NCI-H1694 (cell line): ENCODE data around the gene FOXP3.
"Not testable (repeated sequence)": the region's sequence is repeated elsewhere in the genome, so short reads cannot be mapped to it uniquely, and the experiment has no call there.

Source experiments
- DNase-seq: peaks from one replicate; lab custom pipeline; 2025; lab: John Stamatoyannopoulos, UW

The FOXP3 gene, protein sequence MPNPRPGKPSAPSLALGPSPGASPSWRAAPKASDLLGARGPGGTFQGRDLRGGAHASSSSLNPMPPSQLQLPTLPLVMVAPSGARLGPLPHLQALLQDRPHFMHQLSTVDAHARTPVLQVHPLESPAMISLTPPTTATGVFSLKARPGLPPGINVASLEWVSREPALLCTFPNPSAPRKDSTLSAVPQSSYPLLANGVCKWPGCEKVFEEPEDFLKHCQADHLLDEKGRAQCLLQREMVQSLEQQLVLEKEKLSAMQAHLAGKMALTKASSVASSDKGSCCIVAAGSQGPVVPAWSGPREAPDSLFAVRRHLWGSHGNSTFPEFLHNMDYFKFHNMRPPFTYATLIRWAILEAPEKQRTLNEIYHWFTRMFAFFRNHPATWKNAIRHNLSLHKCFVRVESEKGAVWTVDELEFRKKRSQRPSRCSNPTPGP

DNA sequence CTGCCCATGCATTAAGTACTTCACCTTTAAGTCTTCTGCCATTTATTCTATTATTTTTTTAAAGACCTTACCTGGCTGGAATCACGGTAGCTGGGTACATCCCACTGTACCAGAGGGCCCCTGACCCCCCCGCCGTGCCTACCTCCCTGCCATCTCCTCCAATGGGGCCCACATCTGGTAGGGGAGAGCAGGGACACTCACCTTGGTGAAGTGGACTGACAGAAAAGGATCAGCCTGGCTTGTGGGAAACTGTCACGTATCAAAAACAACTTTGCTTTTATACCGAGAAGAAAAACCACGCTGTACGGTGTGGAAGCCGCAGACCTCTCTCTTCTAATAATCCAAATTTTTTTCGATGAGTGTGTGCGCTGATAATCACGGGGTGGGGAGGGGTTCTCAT lies at the start of gene FOXP3:
Gene FOXP3, minus strand, starts transcription at position 251 of the 400 bp plus-strand sequence. CDS start 6,205 bp downstream, outside the sequence.
- no peak for DNase-seq

DNA sequence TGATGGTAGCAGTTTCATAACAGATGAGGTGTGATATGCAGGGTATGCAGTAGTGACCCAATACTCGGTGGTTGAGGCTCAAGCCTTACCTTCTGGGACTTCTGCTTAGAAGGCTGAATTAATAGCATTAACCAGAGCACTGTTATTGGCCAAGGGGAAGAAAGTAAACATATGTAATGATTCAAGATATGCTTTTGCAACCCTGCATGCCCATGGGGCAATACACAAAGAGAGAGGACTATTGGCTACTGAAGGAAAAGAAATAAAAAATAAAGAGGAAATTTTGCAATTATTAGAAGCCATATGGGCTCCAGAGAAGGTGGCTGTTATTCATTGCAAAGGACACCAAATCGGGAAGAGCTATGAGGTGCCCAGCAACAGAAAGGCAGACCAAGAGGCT lies 47.7 kb upstream of the FOXP3 start:
- no peak for DNase-seq

- no peak for DNase-seq
These were observed 45.9 kb upstream of the FOXP3 start for GRCh38 chrX:49310371-49310770.

- DNase-seq = no peak
These were observed 45.0 kb upstream of the FOXP3 start for GRCh38 chrX:49309401-49309981.

- DNase-seq = no peak
These were observed 44.2 kb upstream of the FOXP3 start for GRCh38 chrX:49308604-49309269.

DNA sequence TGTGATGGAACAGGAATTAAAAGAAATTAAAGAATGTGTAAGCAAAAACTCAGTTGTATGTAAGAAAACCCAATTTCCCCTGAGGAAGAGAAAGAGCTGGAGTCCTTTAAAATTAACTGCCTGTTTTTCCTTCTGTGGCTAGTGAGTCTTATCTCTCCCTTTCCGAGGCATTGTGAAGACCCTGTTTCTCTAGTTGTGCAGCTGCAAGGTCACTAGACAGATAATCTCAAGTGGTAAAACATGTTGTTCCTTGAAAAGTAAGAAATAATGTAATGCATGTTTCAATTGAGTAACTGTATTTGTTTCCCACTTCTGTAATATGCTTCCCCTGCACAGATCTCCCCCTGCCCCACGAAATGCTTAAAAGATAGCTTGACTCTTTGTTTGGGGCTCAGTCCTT lies 43.3 kb upstream of the FOXP3 start:
- DNase-seq = not testable (repeated sequence)

DNA sequence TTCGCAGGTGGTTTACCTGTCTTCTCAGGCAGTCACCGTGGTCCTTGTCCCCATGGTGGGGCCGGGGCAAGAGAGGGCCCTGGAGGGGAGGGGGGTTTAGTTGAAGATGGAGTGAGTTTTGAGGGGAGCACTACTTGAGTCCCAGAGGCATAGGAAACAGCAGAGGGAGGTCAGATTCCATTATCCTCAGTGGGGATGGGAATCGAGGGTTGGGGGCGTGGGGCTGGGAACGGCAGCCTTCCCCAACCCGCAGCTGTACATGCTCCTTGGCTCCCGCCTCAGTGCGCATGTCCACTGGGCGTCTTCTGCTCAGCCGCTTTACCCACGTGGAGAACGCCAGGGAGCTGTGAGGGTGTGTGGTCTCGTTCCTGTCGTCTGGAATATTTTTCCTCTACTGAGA lies 38.8 kb upstream of the FOXP3 start, which contains the start of gene GAGE10:
Gene GAGE10, plus strand, starts transcription at position 301 of the 400 bp plus-strand sequence. CDS start 1,214 bp downstream, outside the sequence.
- no peak for DNase-seq

DNA sequence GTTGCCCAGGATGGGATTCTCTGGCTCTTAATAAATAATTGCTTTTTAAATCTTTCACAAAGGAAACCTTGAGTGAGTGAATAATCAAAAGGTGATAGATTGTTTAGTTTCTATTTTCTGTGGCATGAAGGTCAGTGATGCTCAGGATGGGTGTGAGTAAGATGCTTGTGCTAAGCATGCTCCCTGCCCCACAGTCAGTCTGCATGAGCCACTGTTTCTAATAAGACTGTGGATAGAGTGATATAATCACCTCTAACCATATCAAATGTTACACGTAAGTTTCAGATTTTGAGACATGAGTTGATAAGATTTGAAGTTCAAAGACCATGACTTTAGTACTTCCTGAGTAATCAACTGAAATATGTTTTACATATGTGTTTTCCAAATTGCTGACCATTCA lies 36.2 kb upstream of the FOXP3 start:
- DNase-seq = no peak

DNA sequence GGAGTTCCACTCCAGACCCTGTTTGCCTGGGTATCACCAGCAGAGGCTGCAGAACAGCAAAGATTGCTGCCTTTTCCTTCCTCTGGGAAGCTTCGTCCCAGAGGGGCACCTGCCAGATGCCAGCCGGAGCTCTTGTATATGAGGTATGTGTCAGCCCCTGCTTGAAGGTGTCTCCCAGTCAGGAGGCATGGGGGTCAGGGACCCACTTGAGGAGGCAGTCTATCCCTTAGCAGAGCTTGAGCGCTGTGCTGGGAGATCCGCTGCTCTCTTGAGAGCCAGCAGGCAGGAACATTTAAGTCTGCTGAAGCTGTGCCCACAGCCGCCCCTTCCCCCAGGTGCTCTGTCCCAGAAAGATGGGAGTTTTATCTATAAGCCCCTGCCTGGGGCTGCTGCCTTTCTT lies 34.8 kb upstream of the FOXP3 start:
- not testable (repeated sequence) for DNase-seq

DNA sequence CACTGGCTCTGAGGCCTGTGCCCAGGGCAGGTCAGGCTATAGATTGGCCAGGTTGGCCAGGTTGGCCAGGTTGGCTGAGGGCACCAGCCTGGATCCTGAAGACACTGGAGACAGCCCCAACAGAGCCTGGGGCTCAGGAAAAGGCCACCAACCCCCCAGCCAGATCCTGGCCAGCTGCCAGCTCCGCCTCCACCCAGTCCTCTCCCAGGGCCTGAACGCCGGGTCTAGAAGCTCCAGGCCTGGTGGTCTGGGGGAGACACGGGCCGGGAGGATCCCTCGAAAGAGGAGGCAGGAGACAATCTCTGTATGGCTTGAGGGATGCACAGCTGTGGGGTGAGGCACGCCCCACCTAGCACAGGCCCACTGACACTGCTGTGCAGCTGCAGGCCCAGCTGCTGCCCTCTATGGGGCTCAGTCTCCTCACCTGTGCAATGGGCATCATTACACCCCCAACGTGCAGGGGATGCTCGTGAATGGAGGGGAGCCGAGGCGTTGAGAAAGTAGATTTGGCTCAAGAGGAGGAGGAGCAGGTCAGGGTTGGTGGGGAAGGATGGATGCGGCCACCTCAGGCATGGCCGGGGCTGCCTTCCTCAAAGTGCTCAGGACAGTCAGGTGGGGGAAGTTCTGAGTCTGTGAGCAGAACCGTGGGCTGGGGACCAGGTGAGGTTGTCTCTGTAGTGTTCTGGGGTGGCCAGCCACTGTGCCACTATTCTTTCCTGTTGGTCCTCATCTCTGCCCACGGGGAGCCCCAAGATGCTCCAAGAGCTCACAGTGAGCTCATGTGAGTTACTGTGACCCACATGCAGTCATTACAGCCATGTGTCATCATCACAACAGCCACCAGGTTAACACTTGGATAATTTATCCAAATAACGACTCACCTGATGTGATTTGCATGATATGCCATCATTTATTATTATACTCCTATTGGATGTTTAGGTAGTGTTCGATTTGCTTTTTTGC lies 28.2 kb upstream of the FOXP3 start:
- no peak for DNase-seq

DNA sequence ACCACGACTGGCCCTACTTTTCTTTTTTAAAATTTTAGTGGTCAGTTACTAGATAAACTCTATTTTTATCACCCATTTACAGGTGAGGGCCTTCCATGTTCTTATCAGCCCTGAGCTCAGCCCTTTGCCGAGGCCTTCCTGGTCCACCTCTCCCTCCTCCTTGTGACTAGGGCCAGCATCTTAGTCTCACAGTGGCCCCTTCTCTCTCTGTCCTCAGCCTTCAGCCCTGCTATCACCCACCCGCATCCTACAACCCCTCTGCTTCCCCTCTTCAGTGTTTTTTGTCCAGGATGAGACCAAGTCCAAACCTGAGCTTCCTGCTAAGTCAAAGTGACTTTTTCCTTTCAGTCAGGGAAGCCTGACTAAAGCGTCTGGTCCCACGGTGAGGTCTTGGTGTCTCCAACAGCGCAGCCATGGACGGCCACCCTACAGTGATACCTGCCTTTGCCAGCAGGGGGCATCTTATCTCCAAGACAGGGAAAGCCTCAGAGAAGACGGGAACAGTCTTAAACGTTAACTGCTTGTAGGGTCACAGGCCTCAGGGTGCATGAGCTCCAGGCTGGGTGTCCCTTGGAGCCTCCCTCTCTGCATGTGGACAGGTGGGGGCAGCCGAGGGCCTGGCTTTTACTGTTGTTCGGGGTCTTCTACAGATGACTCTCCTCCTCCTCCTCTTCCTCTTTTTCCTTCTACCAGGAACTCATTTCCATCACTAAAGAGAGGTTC lies 27.3 kb upstream of the FOXP3 start:
- peak; percentile 13 for DNase-seq

DNA sequence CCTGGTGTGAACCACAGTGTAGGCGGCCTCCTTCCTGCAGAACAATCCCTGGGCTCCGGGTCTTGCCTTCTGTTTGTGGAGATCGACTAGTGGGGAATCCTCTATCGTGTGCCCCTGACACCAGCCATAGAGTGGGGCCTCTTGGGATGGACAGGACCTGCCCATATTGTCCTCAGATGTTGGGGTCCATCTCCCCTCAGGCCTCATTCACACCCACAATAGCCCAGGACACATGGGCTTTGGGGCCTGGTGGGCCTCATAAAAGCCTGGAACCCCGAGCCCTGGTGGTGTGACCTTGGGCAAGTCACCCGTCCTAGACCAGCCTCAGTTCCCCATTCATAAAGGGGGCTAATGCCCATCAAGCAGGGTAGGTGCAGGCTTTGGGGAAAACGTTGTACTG lies 25.7 kb upstream of the FOXP3 start:
- no peak for DNase-seq

DNA sequence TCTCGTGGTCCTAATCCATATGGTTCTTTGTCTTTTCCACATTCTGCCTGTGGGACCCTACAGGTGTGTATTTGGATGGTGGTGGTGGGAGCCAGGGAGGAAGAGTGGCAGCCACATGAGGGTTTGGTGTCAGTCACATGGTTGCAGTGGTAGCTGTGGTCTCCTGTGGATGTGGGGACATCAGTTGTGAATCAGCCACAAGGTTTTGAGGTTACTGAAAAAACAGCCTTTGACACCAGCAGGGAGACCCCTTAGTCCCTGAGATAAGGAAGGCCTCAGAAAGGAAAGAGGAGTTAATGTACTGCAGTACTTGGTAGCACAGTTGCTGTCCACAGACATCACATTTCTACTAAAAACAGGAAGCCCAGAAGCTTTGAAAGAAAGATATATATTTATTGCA lies 23.2 kb upstream of the FOXP3 start:
- no peak for DNase-seq

GRCh38 chrX:49286581-49286980 lies 22.1 kb upstream of the FOXP3 start:
- DNase-seq = no peak

- DNase-seq = no peak
These were observed 21.6 kb upstream of the FOXP3 start for GRCh38 chrX:49286136-49286535.

DNA sequence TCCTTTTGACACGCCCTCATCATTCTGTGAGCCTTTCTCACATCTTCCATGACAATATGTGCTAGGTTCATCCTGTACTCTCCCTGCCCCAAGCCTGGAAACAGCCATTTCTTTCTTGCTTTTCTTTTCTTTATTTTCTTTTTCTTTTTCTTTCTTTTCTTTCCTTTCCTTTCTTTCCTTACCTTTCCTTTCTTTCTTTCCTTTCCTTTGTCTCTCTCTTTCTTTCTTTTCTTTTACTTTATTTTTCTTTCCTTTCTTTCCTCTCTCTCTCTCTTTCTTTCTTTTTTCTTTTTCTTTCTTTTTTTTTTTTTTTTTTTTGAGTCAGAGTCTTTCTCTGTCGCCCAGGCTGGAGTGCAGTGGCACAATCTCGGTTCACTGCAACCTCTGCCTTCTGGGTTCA lies 19.7 kb upstream of the FOXP3 start:
- DNase-seq = no peak

DNA sequence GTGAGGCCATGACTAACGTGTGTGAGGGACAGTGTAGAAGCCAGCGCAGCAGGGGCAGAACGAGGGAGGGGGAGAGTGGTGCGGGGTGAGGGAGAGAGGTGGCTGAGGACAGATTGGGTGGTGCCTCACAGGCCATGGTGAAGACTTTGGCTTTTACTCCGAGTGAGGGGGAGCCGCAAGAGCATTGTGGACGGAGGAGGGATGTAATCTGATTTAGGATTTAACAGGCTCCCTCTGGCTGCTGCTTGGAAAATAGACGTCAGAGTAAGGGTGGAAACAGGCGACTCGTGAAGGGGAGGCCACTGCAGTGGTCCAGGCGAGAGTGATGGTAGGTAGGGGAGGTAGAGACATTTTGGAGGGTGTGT lies 18.1 kb upstream of the FOXP3 start:
- DNase-seq = no peak

DNA sequence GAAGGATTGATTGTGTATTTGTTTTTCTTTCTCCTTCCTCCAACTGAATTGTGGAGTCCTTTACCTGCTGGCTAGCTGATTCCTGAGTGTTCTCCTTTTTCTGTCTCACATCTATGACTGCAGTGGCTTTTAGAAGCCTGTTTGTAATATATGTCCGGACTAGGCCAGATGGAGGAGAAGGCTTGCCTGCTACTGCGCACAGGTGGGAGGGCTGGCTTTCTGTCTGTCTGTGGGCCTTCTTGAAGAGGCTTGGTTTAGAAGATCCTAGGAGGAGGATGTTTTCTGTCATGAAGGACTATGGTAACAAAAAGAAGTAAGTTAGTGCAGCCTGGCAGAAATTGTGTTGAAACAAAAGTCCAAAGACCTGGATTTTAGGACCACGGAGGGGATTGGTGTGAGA lies 13.6 kb upstream of the FOXP3 start:
- DNase-seq = no peak

DNA sequence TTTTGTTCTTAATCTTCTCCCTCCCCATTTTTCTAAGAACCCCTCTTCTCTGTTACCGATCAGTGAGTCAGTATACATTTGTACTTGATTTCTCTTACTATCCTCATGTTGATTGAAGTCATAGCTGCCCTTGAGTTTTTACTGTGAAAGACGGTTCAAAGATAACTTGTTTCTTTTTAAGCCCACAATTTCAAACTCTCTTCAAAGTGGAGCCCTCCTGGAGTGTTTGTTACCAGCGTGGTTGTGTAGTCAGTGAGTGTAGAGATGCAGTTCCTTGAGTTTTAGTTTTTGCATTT lies 13.0 kb upstream of the FOXP3 start:
- no peak for DNase-seq

DNA sequence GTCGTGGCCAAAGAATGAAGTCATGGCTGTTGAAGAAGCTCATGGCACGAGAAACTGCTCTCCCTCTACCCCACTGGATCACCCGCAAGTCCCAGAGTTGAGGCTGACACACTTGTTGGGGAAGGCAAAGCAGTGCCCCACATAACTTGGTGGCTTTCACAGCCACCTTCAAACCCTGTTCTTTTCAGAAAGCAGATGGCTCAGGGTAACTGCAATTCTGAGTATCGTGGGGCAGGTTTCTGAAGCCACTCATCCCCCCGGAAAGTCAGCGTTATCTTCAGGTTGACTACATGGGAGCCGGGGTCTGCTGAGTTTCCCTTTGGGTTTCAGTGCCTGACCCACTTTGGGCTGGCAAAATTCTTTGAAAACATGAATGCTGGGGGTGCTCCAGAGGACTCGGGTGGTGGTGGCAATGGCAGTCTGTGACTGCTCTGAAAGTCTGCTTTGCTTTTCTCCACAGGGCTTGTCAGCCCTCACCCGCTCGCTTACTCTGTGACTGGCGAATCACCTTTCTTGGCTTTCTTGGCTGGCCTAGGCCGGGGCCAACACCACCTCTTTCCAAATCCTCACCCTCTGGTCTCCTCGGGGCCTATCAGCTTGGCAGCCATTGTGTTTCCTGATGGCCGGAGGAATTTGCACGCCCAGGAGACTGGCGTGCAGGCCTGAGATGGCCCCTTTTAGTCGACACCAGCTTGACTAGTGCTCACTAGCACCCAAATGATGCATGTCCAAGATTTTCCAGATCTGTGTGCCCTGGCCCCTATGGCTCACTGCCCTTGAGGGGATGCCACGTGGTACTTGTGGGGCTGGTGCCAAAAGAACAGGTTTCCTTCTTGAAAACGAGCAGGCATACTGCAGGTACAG lies 12.4 kb upstream of the FOXP3 start:
- no peak for DNase-seq

DNA sequence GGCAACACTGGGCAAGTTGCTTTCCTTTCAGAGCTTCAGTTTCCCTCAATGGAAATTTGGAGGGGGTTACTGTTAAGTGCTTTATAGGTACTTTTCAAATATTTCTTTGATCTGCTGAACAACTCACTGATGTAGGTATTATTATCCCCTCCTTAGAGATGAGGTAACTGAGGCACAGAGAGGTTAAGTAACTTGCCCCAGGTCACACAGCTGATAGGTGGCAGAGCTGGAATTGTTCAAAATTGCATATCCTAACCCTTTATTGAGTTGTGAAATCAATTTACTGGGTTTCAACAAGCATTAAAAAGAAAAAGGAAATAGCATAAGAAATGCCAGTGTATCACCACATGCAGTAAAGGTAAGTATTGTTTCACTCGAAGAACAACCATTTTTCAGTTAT lies 11.7 kb upstream of the FOXP3 start:
- DNase-seq = no peak
